OCI-LY3 (cell line): ENCODE results near the gene ZMIZ1.

Experiments
- EZH2phosphoT487 ChIP-seq: fragments of 200-600 bp; shearing (Covaris generic); IDR thresholded peaks from 2 replicates; pipeline ENCODE4 v1.6.1; 2018; ENCODE audit warnings: antibody characterized with exemption, mixed run types, low read depth
- TF ChIP-seq, protein P1 (sequence below): fragments of 200-600, 300-600 bp; sonication (generic); IDR thresholded peaks from 2 replicates; pipeline ENCODE4 v1.5.1; 2014; ENCODE audit warnings: antibody characterized with exemption, low read length, low read depth

DNA sequence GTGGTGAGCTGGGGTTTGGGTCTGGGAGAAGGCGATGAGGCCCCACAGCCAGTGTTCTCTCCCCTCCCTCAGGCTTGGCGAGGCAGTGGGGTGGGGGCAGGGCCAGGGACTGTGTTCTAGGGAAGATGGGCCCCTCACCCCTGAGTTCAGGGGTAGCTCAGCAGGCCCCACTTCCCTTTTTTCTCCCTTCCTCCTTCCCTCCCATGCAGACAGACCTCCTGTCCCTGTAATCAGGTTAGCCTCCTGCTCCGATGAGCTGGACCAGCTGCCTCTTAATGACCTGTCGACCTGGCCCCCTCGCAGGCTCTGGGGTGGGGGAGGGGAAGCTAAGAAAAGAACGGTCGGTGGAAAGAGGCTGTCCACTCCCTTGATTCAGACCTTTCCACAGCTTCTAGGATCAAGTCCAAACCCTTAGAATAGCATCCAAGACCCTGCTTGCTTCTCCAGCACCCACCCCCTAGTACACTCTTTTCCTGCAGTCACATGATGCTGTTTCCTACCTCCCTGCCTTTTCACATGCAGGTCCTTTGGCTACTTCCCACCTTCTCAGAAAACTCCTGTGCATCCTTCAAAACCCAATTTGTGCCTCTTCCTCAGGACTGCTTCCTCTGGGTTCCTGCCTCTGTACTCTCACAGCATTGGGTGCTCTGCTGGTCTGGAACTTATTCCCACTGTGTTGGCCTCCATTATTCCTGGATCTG lies 64.1 kb downstream of the ZMIZ1 start:
- TF ChIP-seq, protein P1, sequence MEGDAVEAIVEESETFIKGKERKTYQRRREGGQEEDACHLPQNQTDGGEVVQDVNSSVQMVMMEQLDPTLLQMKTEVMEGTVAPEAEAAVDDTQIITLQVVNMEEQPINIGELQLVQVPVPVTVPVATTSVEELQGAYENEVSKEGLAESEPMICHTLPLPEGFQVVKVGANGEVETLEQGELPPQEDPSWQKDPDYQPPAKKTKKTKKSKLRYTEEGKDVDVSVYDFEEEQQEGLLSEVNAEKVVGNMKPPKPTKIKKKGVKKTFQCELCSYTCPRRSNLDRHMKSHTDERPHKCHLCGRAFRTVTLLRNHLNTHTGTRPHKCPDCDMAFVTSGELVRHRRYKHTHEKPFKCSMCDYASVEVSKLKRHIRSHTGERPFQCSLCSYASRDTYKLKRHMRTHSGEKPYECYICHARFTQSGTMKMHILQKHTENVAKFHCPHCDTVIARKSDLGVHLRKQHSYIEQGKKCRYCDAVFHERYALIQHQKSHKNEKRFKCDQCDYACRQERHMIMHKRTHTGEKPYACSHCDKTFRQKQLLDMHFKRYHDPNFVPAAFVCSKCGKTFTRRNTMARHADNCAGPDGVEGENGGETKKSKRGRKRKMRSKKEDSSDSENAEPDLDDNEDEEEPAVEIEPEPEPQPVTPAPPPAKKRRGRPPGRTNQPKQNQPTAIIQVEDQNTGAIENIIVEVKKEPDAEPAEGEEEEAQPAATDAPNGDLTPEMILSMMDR, result no peak
- TF ChIP-seq EZH2phosphoT487, result no peak
